Skeletal muscle cell (primary cell): Measurements from ENCODE around the gene HOMER3.

Experiments used
- DNase-seq: peaks from one replicate; pipeline ENCODE4 v3.0.0-alpha.2; 2010; ENCODE audit warnings: low read depth
- H3K4me3 ChIP-seq: 2 replicates; pipeline ENCODE4 v1.5.1; 2011; ENCODE audit warnings: low read depth, mild to moderate bottlenecking, control low read depth, low read length, moderate library complexity

HOMER3 gene

GRCh38 chr19:18894254-18895037, 46.6 kb downstream of the HOMER3 start:
- DNase-seq = peak; percentile 19
- peak overlapping the region; percentile 63 for H3K4me3 ChIP-seq

- no peak for DNase-seq
- H3K4me3 ChIP-seq = no peak overlapping the region
Measured at GRCh38 chr19:18893587-18894253, 47.3 kb downstream of the HOMER3 start.

GRCh38 chr19:18889949-18890745, 50.9 kb downstream of the HOMER3 start:
- DNase-seq = no peak
- no peak overlapping the region for H3K4me3 ChIP-seq

- no peak for DNase-seq
- no peak overlapping the region for H3K4me3 ChIP-seq
Measured at GRCh38 chr19:18886972-18887371, 54.0 kb downstream of the HOMER3 start.

GRCh38 chr19:18883526-18884304, 57.3 kb downstream of the HOMER3 start:
- DNase-seq = no peak
- no peak overlapping the region for H3K4me3 ChIP-seq

- no peak overlapping the region for H3K4me3 ChIP-seq
- no peak for DNase-seq
Measured at GRCh38 chr19:18881491-18881890, 59.5 kb downstream of the HOMER3 start.

GRCh38 chr19:18879579-18880373, 61.2 kb downstream of the HOMER3 start:
- DNase-seq = no peak
- H3K4me3 ChIP-seq = no peak overlapping the region
